ENCODE measurements around the gene MRPL42. TPM values are rescaled to one million over a fixed set of nuclear protein-coding genes. Genes with fewer than 3 reads are reported as not detected.

The MRPL42 gene
- total RNA-seq (68.0 and 70.1 TPM in 2 replicates), polyA plus RNA-seq (87.3 and 95.7 TPM in 2 replicates), polyA minus RNA-seq (ENCODE audit: low replicate concordance) (2.8 and 3.1 TPM in 2 replicates)
- polyA plus RNA-seq (2012) = 59.2 and 61.1 TPM in 2 replicates

DNA sequence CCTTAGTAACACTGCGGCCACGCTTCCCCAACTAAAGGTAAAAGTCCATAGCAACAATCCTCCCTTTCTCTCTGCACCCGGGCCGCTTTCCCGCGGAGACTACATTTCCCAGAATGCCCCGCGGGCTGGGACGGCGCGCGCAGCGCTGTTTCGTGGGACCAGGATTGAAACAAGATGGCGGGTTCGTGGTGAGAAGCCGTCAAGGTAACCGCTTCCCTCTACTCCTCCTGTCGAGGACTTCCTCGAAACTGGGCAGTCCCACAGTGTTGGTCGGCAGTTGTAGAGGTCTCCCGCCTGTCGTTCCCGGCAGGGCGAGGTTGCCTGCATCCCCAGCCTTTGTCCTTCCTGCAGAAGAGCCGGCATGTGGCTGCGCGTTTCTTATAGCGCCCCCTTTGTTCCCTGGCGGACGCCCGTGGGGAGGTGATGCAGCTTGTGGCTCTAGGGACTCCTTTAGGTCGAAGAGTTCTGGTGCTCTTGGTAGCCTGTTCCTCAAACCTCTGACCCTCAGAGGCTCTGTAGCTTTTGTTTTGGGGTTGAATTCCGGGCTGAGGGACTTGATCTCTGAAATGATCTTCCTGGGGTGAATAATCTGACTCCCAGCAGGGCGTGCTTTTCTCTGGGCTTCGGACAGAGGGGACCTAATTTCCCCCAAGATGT, at the start of gene MRPL42:
MRPL42 (plus strand) TSS at position 164 of the 657 bp plus-strand sequence. CDS start 1,772 bp downstream, outside the sequence.
- Histone ChIP-seq H3K4me3 (replicated peaks in 1 of 4; ENCODE audit: control extremely low read depth in 1 of 4, insufficient read depth in 1 of 4, low read depth in 3 of 4, low read length in 4 of 4) (peak within 1 kb of the TSS; percentile 86 to 100 (median 94)), H3K79me2 (ENCODE audit: control insufficient read depth, insufficient read depth, low read length) (peaks cover 27% of the 10 kb centered on the region), H3K36me3 (ENCODE audit: control insufficient read depth, insufficient read depth, low read length) (no peaks in the 10 kb centered on the region), H3K9me3 (ENCODE audit: control insufficient read depth, insufficient read depth, low read depth, low read length) (no peaks in the 10 kb centered on the region), H3K9ac (ENCODE audit: insufficient read depth, low read length) (peak within 1 kb of the TSS; percentile 89), H3K27me3 (ENCODE audit: control insufficient read depth, insufficient read depth, low read length) (no peaks in the 10 kb centered on the region), H3K4me2 (ENCODE audit: extremely low read depth, insufficient read depth, low read length) (peak within 1 kb of the TSS; percentile 85), H3K4me1 (ENCODE audit: control insufficient read depth, extremely low read depth, insufficient read depth, low read length) (no peaks in the 10 kb centered on the region), H4K20me1 (ENCODE audit: control insufficient read depth, extremely low read depth, insufficient read depth, low read length) (no peaks in the 10 kb centered on the region), H3K27ac (ENCODE audit: insufficient read depth, low read length) (peak within 1 kb of the TSS; percentile 93), H2AFZ (ENCODE audit: low read length) (peak within 1 kb of the TSS; percentile 99)
- no peak for TF ChIP-seq EZH2 (IDR thresholded peaks at IDR 0.05; ENCODE audit: low read length, missing control alignments)
- TF ChIP-seq, protein P1, sequence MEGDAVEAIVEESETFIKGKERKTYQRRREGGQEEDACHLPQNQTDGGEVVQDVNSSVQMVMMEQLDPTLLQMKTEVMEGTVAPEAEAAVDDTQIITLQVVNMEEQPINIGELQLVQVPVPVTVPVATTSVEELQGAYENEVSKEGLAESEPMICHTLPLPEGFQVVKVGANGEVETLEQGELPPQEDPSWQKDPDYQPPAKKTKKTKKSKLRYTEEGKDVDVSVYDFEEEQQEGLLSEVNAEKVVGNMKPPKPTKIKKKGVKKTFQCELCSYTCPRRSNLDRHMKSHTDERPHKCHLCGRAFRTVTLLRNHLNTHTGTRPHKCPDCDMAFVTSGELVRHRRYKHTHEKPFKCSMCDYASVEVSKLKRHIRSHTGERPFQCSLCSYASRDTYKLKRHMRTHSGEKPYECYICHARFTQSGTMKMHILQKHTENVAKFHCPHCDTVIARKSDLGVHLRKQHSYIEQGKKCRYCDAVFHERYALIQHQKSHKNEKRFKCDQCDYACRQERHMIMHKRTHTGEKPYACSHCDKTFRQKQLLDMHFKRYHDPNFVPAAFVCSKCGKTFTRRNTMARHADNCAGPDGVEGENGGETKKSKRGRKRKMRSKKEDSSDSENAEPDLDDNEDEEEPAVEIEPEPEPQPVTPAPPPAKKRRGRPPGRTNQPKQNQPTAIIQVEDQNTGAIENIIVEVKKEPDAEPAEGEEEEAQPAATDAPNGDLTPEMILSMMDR (conservative IDR thresholded peaks at IDR 0.05 in 1 of 2, IDR thresholded peaks at IDR 0.05 in 1 of 2; ENCODE audit: low read depth in 1 of 2, low read length in 2 of 2) = peak; percentile 73 to 85
- DNase-seq (ENCODE audit: low read depth in 2 of 2) = peak; percentile 78 to 88

GRCh38 chr12:93417967-93418480, 49.3 kb upstream of the MRPL42 start:
- Histone ChIP-seq H3K9me3 (ENCODE audit: control insufficient read depth, insufficient read depth, low read depth, low read length) (no peaks in the 10 kb centered on the region), H3K9ac (ENCODE audit: insufficient read depth, low read length) (no peak overlapping the region), H3K27ac (ENCODE audit: insufficient read depth, low read length) (no peak overlapping the region), H3K4me3 (replicated peaks in 1 of 4; ENCODE audit: control extremely low read depth in 1 of 4, insufficient read depth in 1 of 4, low read depth in 3 of 4, low read length in 4 of 4) (no peak overlapping the region), H3K36me3 (ENCODE audit: control insufficient read depth, insufficient read depth, low read length) (no peaks in the 10 kb centered on the region), H3K79me2 (ENCODE audit: control insufficient read depth, insufficient read depth, low read length) (peaks cover 90% of the 10 kb centered on the region), H3K27me3 (ENCODE audit: control insufficient read depth, insufficient read depth, low read length) (no peaks in the 10 kb centered on the region), H3K4me1 (ENCODE audit: control insufficient read depth, extremely low read depth, insufficient read depth, low read length) (peaks cover 12% of the 10 kb centered on the region), H2AFZ (ENCODE audit: low read length) (no peak overlapping the region), H4K20me1 (ENCODE audit: control insufficient read depth, extremely low read depth, insufficient read depth, low read length) (no peaks in the 10 kb centered on the region), H3K4me2 (ENCODE audit: extremely low read depth, insufficient read depth, low read length) (no peak overlapping the region)
- TF ChIP-seq, protein P1 (conservative IDR thresholded peaks at IDR 0.05 in 1 of 2, IDR thresholded peaks at IDR 0.05 in 1 of 2; ENCODE audit: low read depth in 1 of 2, low read length in 2 of 2) = no peak
- TF ChIP-seq EZH2 (IDR thresholded peaks at IDR 0.05; ENCODE audit: low read length, missing control alignments) = no peak
- DNase-seq (ENCODE audit: low read depth in 2 of 2) = no peak

GRCh38 chr12:93419388-93420034, 47.8 kb upstream of the MRPL42 start:
- Histone ChIP-seq H3K79me2 (ENCODE audit: control insufficient read depth, insufficient read depth, low read length) (peaks cover 91% of the 10 kb centered on the region), H3K9ac (ENCODE audit: insufficient read depth, low read length) (no peak overlapping the region), H4K20me1 (ENCODE audit: control insufficient read depth, extremely low read depth, insufficient read depth, low read length) (no peaks in the 10 kb centered on the region), H3K27ac (ENCODE audit: insufficient read depth, low read length) (no peak overlapping the region), H3K4me2 (ENCODE audit: extremely low read depth, insufficient read depth, low read length) (no peak overlapping the region), H3K9me3 (ENCODE audit: control insufficient read depth, insufficient read depth, low read depth, low read length) (no peaks in the 10 kb centered on the region), H3K4me1 (ENCODE audit: control insufficient read depth, extremely low read depth, insufficient read depth, low read length) (peaks cover 11% of the 10 kb centered on the region), H3K4me3 (replicated peaks in 1 of 4; ENCODE audit: control extremely low read depth in 1 of 4, insufficient read depth in 1 of 4, low read depth in 3 of 4, low read length in 4 of 4) (no peak overlapping the region), H3K36me3 (ENCODE audit: control insufficient read depth, insufficient read depth, low read length) (no peaks in the 10 kb centered on the region), H2AFZ (ENCODE audit: low read length) (no peak overlapping the region), H3K27me3 (ENCODE audit: control insufficient read depth, insufficient read depth, low read length) (no peaks in the 10 kb centered on the region)
- no peak for TF ChIP-seq EZH2 (IDR thresholded peaks at IDR 0.05; ENCODE audit: low read length, missing control alignments)
- TF ChIP-seq, protein P1 (conservative IDR thresholded peaks at IDR 0.05 in 1 of 2, IDR thresholded peaks at IDR 0.05 in 1 of 2; ENCODE audit: low read depth in 1 of 2, low read length in 2 of 2) = peak in 1 of 2 donors; percentile 48
- peak; percentile 55 to 84 for DNase-seq (ENCODE audit: low read depth in 2 of 2)

Data from fibroblast of lung (primary cell).